SK-N-SH treated with all-trans-retinoic acid at 6 μM for 48 hours (cell line): ENCODE measurements around the gene ABCA3.
A peak's percentile ranks its signal among the peaks of the same experiment; 100 is the strongest.

Source experiments
- ATAC-seq: fragments of 200-7000 bp; cut with Tn5 transposase; 3 replicates; pipeline ENCODE4 v1.9.1; 2020; ENCODE audit warnings: mild to moderate bottlenecking, moderate library complexity
- ARNTL ChIP-seq: fragments of 450-650 bp; formaldehyde crosslinking; IDR thresholded peaks from 2 replicates; pipeline ENCODE4 v1.5.0; 2020; ENCODE audit warnings: low read depth, mild to moderate bottlenecking, moderate library complexity, borderline replicate concordance
- CSDC2 ChIP-seq: fragments of 250-450 bp; sonication (Bioruptor Pico); IDR thresholded peaks from 2 replicates; pipeline ENCODE4 v1.5.0; 2020; ENCODE audit warnings: mild to moderate bottlenecking, moderate library complexity
- CSRNP3 ChIP-seq: fragments of 250-450 bp; sonication (Bioruptor Pico); IDR thresholded peaks from 2 replicates; pipeline ENCODE4 v1.5.1; 2021; ENCODE audit warnings: mild to moderate bottlenecking, moderate library complexity
- ESRRG ChIP-seq: fragments of 250-450 bp; sonication (Bioruptor Pico); IDR thresholded peaks from 2 replicates; pipeline ENCODE4 v1.6.1; 2021; ENCODE audit warnings: mild to moderate bottlenecking
- GLIS3 ChIP-seq: fragments of 250-450 bp; sonication (Bioruptor Pico); IDR thresholded peaks from 2 replicates; pipeline ENCODE4 v1.5.0; 2020; ENCODE audit warnings: mild to moderate bottlenecking, moderate library complexity
- ISL1 ChIP-seq: fragments of 250-450 bp; sonication (Bioruptor Pico); IDR thresholded peaks from 2 replicates; pipeline ENCODE4 v2.1.2; 2022; ENCODE audit warnings: mild to moderate bottlenecking, moderate library complexity
- OSR1 ChIP-seq: fragments of 250-450 bp; sonication (Bioruptor Pico); IDR thresholded peaks from 2 replicates; pipeline ENCODE4 v1.8.0; 2022; ENCODE audit warnings: moderate library complexity, mild to moderate bottlenecking, inconsistent platforms
- POU6F1 ChIP-seq: fragments of 250-450 bp; sonication (Bioruptor Pico); IDR thresholded peaks from 2 replicates; pipeline ENCODE4 v1.8.0; 2021; ENCODE audit warnings: low read depth, mild to moderate bottlenecking, moderate library complexity, borderline replicate concordance
- PPARA ChIP-seq: fragments of 250-450 bp; sonication (Bioruptor Pico); IDR thresholded peaks from 2 replicates; pipeline ENCODE4 v1.5.0; 2020; ENCODE audit warnings: mild to moderate bottlenecking, borderline replicate concordance
- RARB ChIP-seq: fragments of 250-450 bp; sonication (Bioruptor Pico); IDR thresholded peaks from 2 replicates; pipeline ENCODE4 v1.8.0; 2021; ENCODE audit warnings: mild to moderate bottlenecking, moderate library complexity
- SNAI2 ChIP-seq: fragments of 250-450 bp; sonication (Bioruptor Pico); IDR thresholded peaks from 2 replicates; pipeline ENCODE4 v1.5.0; 2020; ENCODE audit warnings: mild to moderate bottlenecking, moderate library complexity
- TCF4 ChIP-seq: fragments of 250-450 bp; sonication (Bioruptor Pico); IDR thresholded peaks from 2 replicates; pipeline ENCODE4 v1.8.0; 2021; ENCODE audit warnings: mild to moderate bottlenecking, moderate library complexity, borderline replicate concordance
- TOX ChIP-seq: fragments of 250-450 bp; sonication (Bioruptor Pico); IDR thresholded peaks from 2 replicates; pipeline ENCODE4 v1.8.0; 2021; ENCODE audit warnings: mild to moderate bottlenecking, moderate library complexity, borderline replicate concordance
- TSHZ2 ChIP-seq: fragments of 250-450 bp; sonication (Bioruptor Pico); IDR thresholded peaks from 2 replicates; pipeline ENCODE4 v1.5.0; 2020; ENCODE audit warnings: mild to moderate bottlenecking, moderate library complexity
- ZC3H10 ChIP-seq: fragments of 250-450 bp; sonication (Bioruptor Pico); IDR thresholded peaks from 2 replicates; pipeline ENCODE4 v1.5.1; 2021; ENCODE audit warnings: mild to moderate bottlenecking, moderate library complexity
- ZFP3 ChIP-seq: fragments of 250-450 bp; sonication (Bioruptor Pico); IDR thresholded peaks from 2 replicates; pipeline ENCODE4 v1.5.0; 2020; ENCODE audit warnings: mild to moderate bottlenecking, moderate library complexity
- ZFP30 ChIP-seq: fragments of 450-650 bp; formaldehyde crosslinking; IDR thresholded peaks from 2 replicates; pipeline ENCODE4 v1.5.0; 2022; ENCODE audit warnings: mild to moderate bottlenecking, moderate library complexity
- ZNF565 ChIP-seq: fragments of 450-650 bp; formaldehyde crosslinking; conservative IDR thresholded peaks from 2 replicates; pipeline ENCODE4 v1.5.0; 2020; ENCODE audit warnings: low read depth, mild to moderate bottlenecking, moderate library complexity
- ZNF70 ChIP-seq: fragments of 450-650 bp; formaldehyde crosslinking; IDR thresholded peaks from 2 replicates; pipeline ENCODE4 v1.5.0; 2020; ENCODE audit warnings: mild to moderate bottlenecking, moderate library complexity
- ZNF8 ChIP-seq: fragments of 450-650 bp; formaldehyde crosslinking; IDR thresholded peaks from 2 replicates; pipeline ENCODE4 v1.5.0; 2020; ENCODE audit warnings: mild to moderate bottlenecking, moderate library complexity
- TF ChIP-seq, protein P1 (sequence below): fragments of 250-450 bp; sonication (Bioruptor Pico); IDR thresholded peaks from 2 replicates; pipeline ENCODE4 v1.8.0; 2020; ENCODE audit warnings: mild to moderate bottlenecking, moderate library complexity, borderline replicate concordance

ABCA3 gene

GRCh38 chr16:2341456-2342447, 1.2 kb upstream of the ABCA3 start:
- TF ChIP-seq POU6F1: no peak
- TF ChIP-seq TCF4 (CRISPR knock-in tag): no peak
- TF ChIP-seq CSDC2 (CRISPR knock-in tag): no peak
- TF ChIP-seq, protein P1, sequence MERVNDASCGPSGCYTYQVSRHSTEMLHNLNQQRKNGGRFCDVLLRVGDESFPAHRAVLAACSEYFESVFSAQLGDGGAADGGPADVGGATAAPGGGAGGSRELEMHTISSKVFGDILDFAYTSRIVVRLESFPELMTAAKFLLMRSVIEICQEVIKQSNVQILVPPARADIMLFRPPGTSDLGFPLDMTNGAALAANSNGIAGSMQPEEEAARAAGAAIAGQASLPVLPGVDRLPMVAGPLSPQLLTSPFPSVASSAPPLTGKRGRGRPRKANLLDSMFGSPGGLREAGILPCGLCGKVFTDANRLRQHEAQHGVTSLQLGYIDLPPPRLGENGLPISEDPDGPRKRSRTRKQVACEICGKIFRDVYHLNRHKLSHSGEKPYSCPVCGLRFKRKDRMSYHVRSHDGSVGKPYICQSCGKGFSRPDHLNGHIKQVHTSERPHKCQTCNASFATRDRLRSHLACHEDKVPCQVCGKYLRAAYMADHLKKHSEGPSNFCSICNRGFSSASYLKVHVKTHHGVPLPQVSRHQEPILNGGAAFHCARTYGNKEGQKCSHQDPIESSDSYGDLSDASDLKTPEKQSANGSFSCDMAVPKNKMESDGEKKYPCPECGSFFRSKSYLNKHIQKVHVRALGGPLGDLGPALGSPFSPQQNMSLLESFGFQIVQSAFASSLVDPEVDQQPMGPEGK (CRISPR knock-in tag): no peak
- no peak for TF ChIP-seq OSR1 (CRISPR knock-in tag)
- TF ChIP-seq ARNTL (CRISPR knock-in tag): no peak
- TF ChIP-seq ESRRG (CRISPR knock-in tag): no peak
- no peak for TF ChIP-seq GLIS3
- TF ChIP-seq TOX (CRISPR knock-in tag): no peak
- no peak for TF ChIP-seq ZFP3 (CRISPR knock-in tag)
- no peak for TF ChIP-seq ZNF8 (CRISPR knock-in tag)
- TF ChIP-seq ZC3H10 (CRISPR knock-in tag): no peak
- no peak for TF ChIP-seq ZNF70 (CRISPR knock-in tag)
- TF ChIP-seq PPARA: no peak
- no peak for TF ChIP-seq SNAI2 (CRISPR knock-in tag)
- TF ChIP-seq ZFP30 (CRISPR knock-in tag): no peak
- ATAC-seq: no peak

DNA sequence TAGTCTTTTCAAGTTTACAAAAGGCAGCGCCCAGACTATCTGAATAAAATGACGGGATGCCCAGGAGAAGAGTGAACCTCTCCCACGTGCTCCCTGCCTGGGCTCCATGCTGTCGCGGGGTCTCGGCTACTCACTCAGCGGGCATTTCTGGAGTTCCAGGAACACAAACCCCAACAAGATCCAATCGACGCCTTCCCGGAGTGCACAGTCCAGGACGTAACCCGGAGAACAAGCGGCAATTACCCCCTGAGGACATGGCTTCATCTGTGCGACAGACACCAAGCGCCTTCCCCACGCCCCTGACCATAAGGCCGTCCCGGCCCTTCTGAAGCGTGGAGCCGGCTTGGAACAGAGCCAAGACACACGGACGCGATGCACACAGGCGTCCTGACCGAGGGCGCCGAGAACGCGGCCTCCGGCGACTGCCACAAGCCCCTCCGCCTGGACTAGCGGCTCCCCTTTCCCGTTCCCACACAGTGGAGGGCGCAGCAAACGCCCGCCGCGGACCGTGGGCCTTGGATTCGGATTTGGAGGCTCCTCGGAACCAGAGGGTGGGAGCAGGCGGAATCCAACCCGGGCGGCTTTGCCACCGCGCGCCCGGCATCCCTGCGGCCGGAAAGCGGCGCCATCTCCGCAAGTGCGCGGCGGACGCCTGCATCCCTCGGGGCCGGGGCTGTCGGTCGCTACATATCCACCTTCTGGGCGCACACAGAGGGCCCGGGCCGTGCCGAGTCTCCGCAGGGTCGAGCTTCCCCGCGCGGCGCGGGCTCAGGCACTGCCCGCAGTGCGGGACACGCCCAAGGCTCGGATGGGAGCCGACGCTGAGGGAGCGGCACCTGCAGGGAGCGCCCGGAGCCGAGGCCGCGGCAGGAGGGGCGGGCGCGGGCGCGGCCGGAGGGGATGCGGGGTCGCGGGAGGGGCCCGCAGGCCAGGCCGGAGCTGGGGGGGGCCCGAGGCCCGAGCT, 725 bp downstream of the ABCA3 start:
- no peak for TF ChIP-seq ISL1 (CRISPR knock-in tag)
- TF ChIP-seq, protein P1 (CRISPR knock-in tag): no peak

DNA sequence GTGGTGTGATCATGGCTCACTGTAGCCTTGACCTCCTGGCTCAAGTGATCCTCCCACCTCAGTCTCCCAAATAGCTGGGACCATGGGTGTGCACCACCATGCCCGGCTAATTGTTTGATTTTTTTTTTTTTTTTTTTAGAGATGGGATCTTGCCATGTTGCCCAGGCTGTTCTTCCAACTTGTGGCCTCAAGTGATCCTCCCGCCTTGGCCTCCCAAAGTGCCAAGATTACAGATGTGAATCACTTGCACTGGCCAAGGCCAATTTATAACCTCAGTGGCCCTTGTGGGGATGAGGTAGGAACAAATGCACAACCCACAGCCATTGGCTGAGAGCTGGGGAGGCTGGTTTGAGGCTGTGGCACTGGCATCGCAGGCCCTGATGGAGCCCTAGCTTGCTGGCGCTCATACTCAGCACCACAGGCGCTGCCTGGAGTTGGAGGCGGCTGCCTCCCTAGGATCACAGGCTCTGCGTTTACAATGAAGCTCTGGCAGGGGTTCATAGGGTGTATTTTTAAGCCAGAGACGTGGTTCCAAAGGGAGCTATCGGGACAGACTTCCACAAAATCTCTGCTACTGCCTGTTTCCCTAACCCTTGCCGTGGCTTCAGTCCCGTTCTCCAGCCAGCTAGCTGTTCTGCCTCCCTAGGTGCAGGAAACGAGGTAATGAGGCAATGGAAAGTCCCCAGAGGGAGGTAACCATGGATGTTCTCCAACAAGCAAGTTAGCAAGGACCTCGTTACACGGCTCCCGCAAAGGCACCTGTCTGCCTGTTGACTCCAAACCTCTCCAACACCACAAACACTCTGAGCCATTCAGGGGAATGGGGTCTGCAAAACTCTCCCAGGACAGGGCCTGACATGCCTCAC, 2.9 kb downstream of the ABCA3 start:
- no peak for ATAC-seq
- TF ChIP-seq RARB (CRISPR knock-in tag) (no peak), ARNTL (CRISPR knock-in tag) (no peak), CSRNP3 (CRISPR knock-in tag) (no peak), ESRRG (CRISPR knock-in tag) (no peak), GLIS3 (no peak), TCF4 (CRISPR knock-in tag) (no peak), POU6F1 (no peak), ZNF8 (CRISPR knock-in tag) (no peak), ZNF565 (CRISPR knock-in tag) (no peak), ZNF70 (CRISPR knock-in tag) (no peak), TSHZ2 (CRISPR knock-in tag) (no peak), OSR1 (CRISPR knock-in tag) (no peak), CSDC2 (CRISPR knock-in tag) (no peak), ZFP3 (CRISPR knock-in tag) (no peak), SNAI2 (CRISPR knock-in tag) (no peak), ZC3H10 (CRISPR knock-in tag) (no peak)

More for the DNA sequence above, 725 bp downstream of the ABCA3 start:
- ATAC-seq: peak; percentile 73
